Tibial nerve (tissue), 4 donors: Measurements from ENCODE around the gene BLZF1. TPM values are rescaled to one million over a fixed set of nuclear protein-coding genes. Genes with fewer than 3 reads are reported as not detected.
"Not testable (repeated sequence)": the region's sequence is repeated elsewhere in the genome, so short reads cannot be mapped to it uniquely, and the experiment has no call there.

ENCODE experiments used
- DNase-seq, 2 donors: peaks; one replicate each; pipeline ENCODE4 v3.0.0-alpha.2; 2019; ENCODE audit warnings: low spot score in 2 of 2
- H3K27ac ChIP-seq, 4 donors: fragments of 200-600 bp; sonication (generic) in 3 of 4; one replicate each; pipeline ENCODE4 v1.5.1; 2017 to 2019; ENCODE audit warnings: mild to moderate bottlenecking in 1 of 4
- H3K27me3 ChIP-seq, 2 donors: fragments of 200-600 bp; sonication (generic) in 1 of 2; one replicate each; pipeline versions ENCODE4 v1.5.1 to v1.6.0; 2017 to 2019
- H3K36me3 ChIP-seq, 3 donors: fragments of 200-600 bp; sonication (generic); one replicate each; pipeline ENCODE4 v1.5.1; 2018 to 2019
- H3K4me1 ChIP-seq, 4 donors: fragments of 200-600 bp; sonication (generic) in 3 of 4; one replicate each; pipeline ENCODE4 v1.5.1; 2017 to 2019
- H3K4me3 ChIP-seq, 4 donors: fragments of 200-600 bp; sonication (generic) in 3 of 4; one replicate each; pipeline ENCODE4 v1.5.1; 2017 to 2019; ENCODE audit warnings: mild to moderate bottlenecking in 1 of 4, moderate library complexity in 1 of 4
- H3K9me3 ChIP-seq, 4 donors: fragments of 200-600 bp; sonication (generic) in 3 of 4; one replicate each; pipeline ENCODE4 v1.5.1; 2017 to 2019
- CTCF ChIP-seq, 5 experiments: fragments of 200-600 bp in 3 of 5; fragments of 450-650 bp in 2 of 5; sonication (generic) in 3 of 5; IDR thresholded peaks; one replicate each; pipeline ENCODE4 v1.5.1; 2016 to 2019; ENCODE audit warnings: antibody characterized with exemption in 5 of 5, mild to moderate bottlenecking in 3 of 5, moderate library complexity in 2 of 5
- EP300 ChIP-seq, 2 donors: sonication (generic); formaldehyde crosslinking; IDR thresholded peaks; one replicate each; pipeline ENCODE4 v1.6.1; 2017; ENCODE audit warnings: antibody characterized with exemption in 2 of 2, mild to moderate bottlenecking in 1 of 2
- POLR2A ChIP-seq, 2 donors: fragments of 450-650 bp; IDR thresholded peaks; one replicate each; pipeline ENCODE4 v1.6.1; 2017; ENCODE audit warnings: antibody characterized with exemption in 2 of 2, mild to moderate bottlenecking in 2 of 2, moderate library complexity in 2 of 2
- WGBS, 2 donors: methylation state at CpG; one replicate each; pipeline ENCODE4 v1.1.5; 2018; 5-methylcytosine and 5-hydroxymethylcytosine counted together
- total RNA-seq, 4 donors: library from RNA; depleted of rRNA; stranded (reverse); fragments of >200 nt; gene quantifications; one replicate each; pipeline ENCODE4 v1.1.0, GENCODE V29; 2016

The BLZF1 gene
- total RNA-seq, 4 donors from 2014 or later, result 17.8 to 36.0 (median 29.4) TPM

DNA sequence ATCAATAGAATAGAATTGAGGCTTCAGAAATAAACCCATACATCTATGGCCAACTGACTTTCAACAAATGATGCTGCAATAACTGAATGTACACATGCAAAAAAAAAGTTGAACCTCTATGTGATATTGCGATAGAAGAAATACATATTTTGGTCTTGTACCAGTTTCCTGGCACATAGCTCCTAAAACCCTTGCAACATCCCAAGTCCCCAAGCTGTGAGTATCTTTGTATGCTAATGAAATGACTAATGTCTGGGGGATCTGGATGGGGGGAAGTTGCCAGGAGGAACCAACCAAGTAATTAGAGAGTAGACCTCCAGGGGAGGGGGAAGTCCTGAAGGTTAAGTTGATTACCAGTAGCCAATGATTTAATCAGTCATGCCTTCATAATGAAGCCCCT is 24.4 kb downstream of the BLZF1 start:
- peaks cover 0 to 99% (median 0%) of the 10 kb centered on the region in 3 donors for H3K36me3 ChIP-seq
- no peak for DNase-seq
- H3K27ac ChIP-seq, result no peak overlapping the region
- H3K27me3 ChIP-seq, result no peaks in the 10 kb centered on the region
- no peaks in the 10 kb centered on the region for H3K9me3 ChIP-seq
- H3K4me3 ChIP-seq, result no peak overlapping the region
- 94 to 98% methylated on average over 1 of the region's 1 CpG for WGBS, 2 donors
- TF ChIP-seq POLR2A (IDR thresholded peaks at IDR 0.05) (no peak), EP300 (IDR thresholded peaks at IDR 0.05) (no peak), CTCF (IDR thresholded peaks at IDR 0.05) (no peak)
- no peaks in the 10 kb centered on the region for H3K4me1 ChIP-seq

- Histone ChIP-seq H3K27me3 (no peaks in the 10 kb centered on the region), H3K9me3 (no peaks in the 10 kb centered on the region), H3K4me1 (no peaks in the 10 kb centered on the region), H3K36me3 (peaks cover 0 to 77% (median 0%) of the 10 kb centered on the region in 3 donors), H3K4me3 (no peak overlapping the region), H3K27ac (no peak overlapping the region)
- TF ChIP-seq CTCF (IDR thresholded peaks at IDR 0.05) (no peak), POLR2A (IDR thresholded peaks at IDR 0.05) (no peak), EP300 (IDR thresholded peaks at IDR 0.05) (no peak)
- DNase-seq, result no peak
- WGBS, 2 donors, result 88 to 94% methylated on average over 3 of the region's 3 CpGs
Measured at GRCh38 chr1:169395955-169396354, 28.0 kb downstream of the BLZF1 start.

GRCh38 chr1:169402578-169402977 is 34.6 kb downstream of the BLZF1 start:
- Histone ChIP-seq H3K9me3 (peaks cover 0 to 54% (median 12%) of the 10 kb centered on the region in 4 donors), H3K36me3 (peaks cover 0 to 13% (median 0%) of the 10 kb centered on the region in 3 donors)
- WGBS, 2 donors, result 93% methylated on average over 1 of the region's 1 CpG
- not testable (repeated sequence) for H3K4me3 ChIP-seq, H3K4me1 ChIP-seq, DNase-seq, H3K27ac ChIP-seq, H3K27me3 ChIP-seq

- DNase-seq, H3K4me1 ChIP-seq, H3K36me3 ChIP-seq, H3K27me3 ChIP-seq, H3K4me3 ChIP-seq, H3K27ac ChIP-seq: not testable (repeated sequence)
- H3K9me3 ChIP-seq, result peaks cover 0 to 96% (median 13%) of the 10 kb centered on the region in 4 donors
- 93 to 95% methylated on average over 5 of the region's 5 CpGs for WGBS, 2 donors
Measured at GRCh38 chr1:169408340-169408739, 40.3 kb downstream of the BLZF1 start.

GRCh38 chr1:169414952-169415351 is 47.0 kb downstream of the BLZF1 start:
- no peak for TF ChIP-seq CTCF (IDR thresholded peaks at IDR 0.05)
- TF ChIP-seq POLR2A (IDR thresholded peaks at IDR 0.05), result no peak
- Histone ChIP-seq H3K36me3 (no peaks in the 10 kb centered on the region), H3K4me1 (no peaks in the 10 kb centered on the region), H3K27me3 (no peaks in the 10 kb centered on the region), H3K27ac (no peak overlapping the region), H3K9me3 (peaks cover 0 to 38% (median 2%) of the 10 kb centered on the region in 4 donors), H3K4me3 (no peak overlapping the region)
- no peak for DNase-seq
- WGBS, 2 donors, result 88 to 97% methylated on average over 2 of the region's 2 CpGs

DNA sequence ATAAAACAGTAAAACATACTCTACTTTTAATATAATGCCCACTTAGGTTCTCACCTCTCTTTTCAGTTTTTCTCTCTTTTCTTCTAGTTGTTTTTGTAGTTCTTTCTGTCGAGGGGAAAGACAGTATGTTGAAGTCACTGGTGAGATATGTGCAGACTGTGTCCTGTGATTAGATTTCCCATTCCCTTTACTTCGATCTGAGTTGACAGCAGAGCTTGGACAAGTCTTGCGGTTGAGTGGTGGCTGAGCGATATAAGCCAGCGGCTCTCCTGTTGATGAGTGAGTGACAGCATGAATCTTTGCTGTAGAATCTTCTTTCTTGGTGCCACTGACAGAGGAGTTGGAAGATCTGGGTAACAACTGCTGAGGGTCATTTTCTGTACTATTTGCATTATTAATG is 53.3 kb downstream of the BLZF1 start:
- 89 to 91% methylated on average over 5 of the region's 5 CpGs for WGBS, 2 donors
- no peak for DNase-seq
- Histone ChIP-seq H3K27ac (no peak overlapping the region), H3K9me3 (no peaks in the 10 kb centered on the region), H3K4me1 (peaks cover 0 to 4% (median 0%) of the 10 kb centered on the region in 4 donors), H3K4me3 (no peak overlapping the region), H3K36me3 (no peaks in the 10 kb centered on the region), H3K27me3 (no peaks in the 10 kb centered on the region)
- TF ChIP-seq CTCF (IDR thresholded peaks at IDR 0.05) (no peak), POLR2A (IDR thresholded peaks at IDR 0.05) (no peak), EP300 (IDR thresholded peaks at IDR 0.05) (no peak)
